MM.1S (cell line): Measurements from ENCODE around the gene ANKRD60.

Experiments used
- EZH2 ChIP-seq: fragments of 300-600 bp; sonication (generic); optimal IDR thresholded peaks from 2 replicates; pipeline ENCODE3; 2017; ENCODE audit warnings: low read depth, mild to moderate bottlenecking, antibody characterized with exemption, low read length, mixed read lengths
- TF ChIP-seq, protein P1 (sequence below): fragments of 300-600 bp; sonication (generic); IDR thresholded peaks from 2 replicates; pipeline ENCODE4 v1.5.1; 2016; ENCODE audit warnings: antibody characterized with exemption, low read length, mixed read lengths

DNA sequence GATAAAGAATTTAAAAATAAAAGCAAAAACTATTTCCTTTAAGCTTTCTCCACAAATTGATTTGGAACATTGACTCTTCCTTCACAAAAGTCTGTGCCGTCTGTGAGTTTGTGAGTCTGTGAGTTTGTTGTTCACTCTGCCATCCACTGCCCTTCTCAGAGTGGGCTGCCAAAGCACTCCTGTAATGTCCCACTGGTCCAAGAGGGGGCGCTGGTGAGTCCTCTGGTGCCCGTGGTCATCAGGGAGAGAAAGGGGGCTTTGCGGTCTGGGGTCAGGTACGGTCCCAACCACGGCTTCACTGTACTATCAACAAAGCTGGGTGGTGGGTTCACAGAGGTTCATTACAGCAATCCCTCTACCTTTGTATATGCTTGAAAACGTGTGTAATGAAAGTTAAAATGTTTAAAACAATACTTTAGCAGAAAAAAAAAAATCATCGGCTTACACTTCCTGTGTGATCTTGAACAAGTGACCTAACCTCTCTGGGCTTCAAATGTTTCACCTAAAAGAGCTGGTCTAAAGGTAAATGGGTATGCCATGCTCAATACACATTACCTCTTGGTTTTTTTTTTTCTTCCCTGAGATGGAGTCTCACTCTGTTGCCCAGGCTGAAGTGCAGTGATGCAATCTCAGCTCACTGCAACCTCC lies 5.6 kb upstream of the ANKRD60 start:
- TF ChIP-seq, protein P1, sequence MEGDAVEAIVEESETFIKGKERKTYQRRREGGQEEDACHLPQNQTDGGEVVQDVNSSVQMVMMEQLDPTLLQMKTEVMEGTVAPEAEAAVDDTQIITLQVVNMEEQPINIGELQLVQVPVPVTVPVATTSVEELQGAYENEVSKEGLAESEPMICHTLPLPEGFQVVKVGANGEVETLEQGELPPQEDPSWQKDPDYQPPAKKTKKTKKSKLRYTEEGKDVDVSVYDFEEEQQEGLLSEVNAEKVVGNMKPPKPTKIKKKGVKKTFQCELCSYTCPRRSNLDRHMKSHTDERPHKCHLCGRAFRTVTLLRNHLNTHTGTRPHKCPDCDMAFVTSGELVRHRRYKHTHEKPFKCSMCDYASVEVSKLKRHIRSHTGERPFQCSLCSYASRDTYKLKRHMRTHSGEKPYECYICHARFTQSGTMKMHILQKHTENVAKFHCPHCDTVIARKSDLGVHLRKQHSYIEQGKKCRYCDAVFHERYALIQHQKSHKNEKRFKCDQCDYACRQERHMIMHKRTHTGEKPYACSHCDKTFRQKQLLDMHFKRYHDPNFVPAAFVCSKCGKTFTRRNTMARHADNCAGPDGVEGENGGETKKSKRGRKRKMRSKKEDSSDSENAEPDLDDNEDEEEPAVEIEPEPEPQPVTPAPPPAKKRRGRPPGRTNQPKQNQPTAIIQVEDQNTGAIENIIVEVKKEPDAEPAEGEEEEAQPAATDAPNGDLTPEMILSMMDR = peak; percentile 72
- TF ChIP-seq EZH2 = no peak
